ENCODE results near the gene PRKCZ. TPM values are rescaled to one million over a fixed set of nuclear protein-coding genes. Genes with fewer than 3 reads are reported as not detected.
"Not testable (repeated sequence)": the region's sequence is repeated elsewhere in the genome, so short reads cannot be mapped to it uniquely, and the experiment has no call there.

PRKCZ gene
- total and polyA plus RNA-seq, 12 donors: 8.4 to 18.4 (median 14.5) TPM

- Histone ChIP-seq H3K4me1 (peaks cover 0 to 14% (median 0%) of the 10 kb centered on the region in 9 donors), H3K27me3 (no peaks in the 10 kb centered on the region), H3K36me3 (peaks cover 0 to 2% (median 0%) of the 10 kb centered on the region in 9 donors), H3K9me3 (no peaks in the 10 kb centered on the region), H3K4me3 (no peak overlapping the region), H3K27ac (no peak overlapping the region)
- intact Hi-C loops (cut with DNase I): no loop called here
- DNase-seq (no peak), ATAC-seq (peak in 2 of 8 donors; percentile 16 to 24)
- TF ChIP-seq CTCF (IDR thresholded peaks at IDR 0.05): no peak
- WGBS, 2 donors: 92 to 93% methylated on average over 30 of the region's 30 CpGs
Observed at GRCh38 chr1:2143814-2144500, 93.7 kb downstream of the PRKCZ start.

- H3K9me3 ChIP-seq: no peaks in the 10 kb centered on the region
- intact Hi-C loops (cut with DNase I): no loop called here
- peaks cover 0 to 21% (median 0%) of the 10 kb centered on the region in 9 donors for H3K4me1 ChIP-seq
- WGBS, 2 donors: 94 to 95% methylated on average over 15 of the region's 15 CpGs
- no peak for DNase-seq
- H3K27ac ChIP-seq: peak overlapping the region in 1 of 10 donors; percentile 10
- no peaks in the 10 kb centered on the region for H3K27me3 ChIP-seq
- ATAC-seq: no peak
- no peak for TF ChIP-seq CTCF (IDR thresholded peaks at IDR 0.05)
- H3K36me3 ChIP-seq: peaks cover 0 to 2% (median 0%) of the 10 kb centered on the region in 9 donors
- no peak overlapping the region for H3K4me3 ChIP-seq
Observed at GRCh38 chr1:2144501-2145090, 94.4 kb downstream of the PRKCZ start.

GRCh38 chr1:2145946-2146835 is 96.0 kb downstream of the PRKCZ start:
- H3K4me3 ChIP-seq: no peak overlapping the region
- H3K27me3 ChIP-seq: no peaks in the 10 kb centered on the region
- ATAC-seq: peak in 1 of 8 donors; percentile 33
- no peak for DNase-seq
- intact Hi-C loops (cut with DNase I): no loop called here
- H3K4me1 ChIP-seq: peaks cover 0 to 33% (median 0%) of the 10 kb centered on the region in 9 donors
- no peaks in the 10 kb centered on the region for H3K9me3 ChIP-seq
- no peak for TF ChIP-seq CTCF (IDR thresholded peaks at IDR 0.05)
- peak overlapping the region in 1 of 10 donors; percentile 62 for H3K27ac ChIP-seq
- H3K36me3 ChIP-seq: peaks cover 0 to 2% (median 0%) of the 10 kb centered on the region in 9 donors
- 92% methylated on average over 19 of the region's 19 CpGs for WGBS, 2 donors

- Histone ChIP-seq H3K27me3 (no peaks in the 10 kb centered on the region), H3K9me3 (no peaks in the 10 kb centered on the region), H3K36me3 (peaks cover 0 to 2% (median 0%) of the 10 kb centered on the region in 9 donors), H3K4me3 (no peak overlapping the region), H3K4me1 (peaks cover 0 to 41% (median 0%) of the 10 kb centered on the region in 9 donors), H3K27ac (peak overlapping the region in 1 of 10 donors; percentile 10)
- ATAC-seq: no peak
- no peak for TF ChIP-seq CTCF (IDR thresholded peaks at IDR 0.05)
- no peak for DNase-seq
- intact Hi-C loops (cut with DNase I): no loop called here
- 92 to 95% methylated on average over 11 of the region's 11 CpGs for WGBS, 2 donors
Observed at GRCh38 chr1:2146836-2147517, 96.8 kb downstream of the PRKCZ start.

- peaks cover 0 to 50% (median 0%) of the 10 kb centered on the region in 9 donors for H3K4me1 ChIP-seq
- WGBS, 2 donors: 97 to 98% methylated on average over 5 of the region's 5 CpGs
- intact Hi-C loops (cut with DNase I); H3K27ac ChIP-seq; DNase-seq; H3K27me3 ChIP-seq; H3K9me3 ChIP-seq; ATAC-seq; H3K4me3 ChIP-seq; H3K36me3 ChIP-seq: not testable (repeated sequence)
Observed at GRCh38 chr1:2147869-2148268, 97.7 kb downstream of the PRKCZ start.
